Body of pancreas (tissue), 4 donors: ENCODE results near the gene PRPSAP1. TPM values are rescaled to one million over a fixed set of nuclear protein-coding genes. Genes with fewer than 3 reads are reported as not detected.
"Not testable (repeated sequence)": the region's sequence is repeated elsewhere in the genome, so short reads cannot be mapped to it uniquely, and the experiment has no call there.

Experiments used
- ATAC-seq: fragments of 150-250 bp; one replicate; pipeline ENCODE4 v1.9.1; 2016
- DNase-seq, 4 donors: peaks; one replicate each; pipeline ENCODE4 v3.0.0-alpha.2; 2019
- H3K27ac ChIP-seq, 4 donors: fragments of 200-600 bp; sonication (generic); 1 replicate in 3 of 4; 2 replicates in 1 of 4; pipeline versions ENCODE4 v1.5.1 to v1.6.1; 2016 to 2019; ENCODE audit warnings: mild to moderate bottlenecking in 1 of 4, mixed read lengths in 1 of 4, moderate library complexity in 1 of 4
- H3K27me3 ChIP-seq, 2 donors: fragments of 200-600 bp; sonication (generic); one replicate each; pipeline ENCODE4 v1.6.0; 2016; ENCODE audit warnings: mild to moderate bottlenecking in 1 of 2
- H3K36me3 ChIP-seq, 2 donors: fragments of 200-600 bp; sonication (generic); replicated peaks in 1 of 2; 2 replicates each; pipeline ENCODE4 v1.5.1; 2016; ENCODE audit warnings: low read depth in 2 of 2; ENCODE audit not compliant: insufficient read depth in 1 of 2
- H3K4me1 ChIP-seq: fragments of 200-600 bp; sonication (generic); one replicate; pipeline ENCODE4 v1.6.0; 2016
- H3K4me3 ChIP-seq, 2 donors: fragments of 200-600 bp; sonication (generic); 1 replicate in 1 of 2; 2 replicates in 1 of 2; pipeline ENCODE4 v1.5.1; 2016 to 2019
- H3K9me3 ChIP-seq, 3 donors: fragments of 200-600 bp; sonication (generic); 1 replicate in 2 of 3; 2 replicates in 1 of 3; pipeline ENCODE4 v1.5.1; 2016
- POLR2A ChIP-seq, 3 donors: fragments of 450-650 bp; IDR thresholded peaks; one replicate each; pipeline ENCODE4 v1.6.1; 2016; ENCODE audit warnings: antibody characterized with exemption in 3 of 3, mild to moderate bottlenecking in 2 of 3
- WGBS, 2 donors: methylation state at CpG; one replicate each; pipeline ENCODE4 v1.1.5; 2017; 5-methylcytosine and 5-hydroxymethylcytosine counted together
- intact Hi-C: fragments of 100-400 bp; cut with DNase I; formaldehyde crosslinking; loops from one replicate; pipeline ENCODE4 v1.15.1; 2023
- total RNA-seq, 2 donors: library from RNA; depleted of rRNA; stranded (reverse); fragments of >200 nt; gene quantifications; one replicate each; pipeline ENCODE4 v1.1.0, GENCODE V29; 2016
- TF ChIP-seq, protein P1 (sequence below), 7 experiments: fragments of 450-650 bp in 4 of 7; fragments of 200-600 bp in 3 of 7; sonication (generic) in 3 of 7; IDR thresholded peaks; one replicate each; pipeline ENCODE4 v1.5.1; 2016 to 2019; ENCODE audit warnings: antibody characterized with exemption in 7 of 7

The PRPSAP1 gene
- total RNA-seq, 2 donors from 2014 or later = 34.8 to 55.7 TPM

GRCh38 chr17:76366247-76366646 lies 12.5 kb upstream of the PRPSAP1 start:
- intact Hi-C loops = no loop called here
- ATAC-seq (no peak), DNase-seq (no peak)
- peaks cover 17% of the 10 kb centered on the region for H3K4me1 ChIP-seq
- no peaks in the 10 kb centered on the region for H3K9me3 ChIP-seq
- H3K27me3 ChIP-seq = no peaks in the 10 kb centered on the region
- TF ChIP-seq, protein P1, sequence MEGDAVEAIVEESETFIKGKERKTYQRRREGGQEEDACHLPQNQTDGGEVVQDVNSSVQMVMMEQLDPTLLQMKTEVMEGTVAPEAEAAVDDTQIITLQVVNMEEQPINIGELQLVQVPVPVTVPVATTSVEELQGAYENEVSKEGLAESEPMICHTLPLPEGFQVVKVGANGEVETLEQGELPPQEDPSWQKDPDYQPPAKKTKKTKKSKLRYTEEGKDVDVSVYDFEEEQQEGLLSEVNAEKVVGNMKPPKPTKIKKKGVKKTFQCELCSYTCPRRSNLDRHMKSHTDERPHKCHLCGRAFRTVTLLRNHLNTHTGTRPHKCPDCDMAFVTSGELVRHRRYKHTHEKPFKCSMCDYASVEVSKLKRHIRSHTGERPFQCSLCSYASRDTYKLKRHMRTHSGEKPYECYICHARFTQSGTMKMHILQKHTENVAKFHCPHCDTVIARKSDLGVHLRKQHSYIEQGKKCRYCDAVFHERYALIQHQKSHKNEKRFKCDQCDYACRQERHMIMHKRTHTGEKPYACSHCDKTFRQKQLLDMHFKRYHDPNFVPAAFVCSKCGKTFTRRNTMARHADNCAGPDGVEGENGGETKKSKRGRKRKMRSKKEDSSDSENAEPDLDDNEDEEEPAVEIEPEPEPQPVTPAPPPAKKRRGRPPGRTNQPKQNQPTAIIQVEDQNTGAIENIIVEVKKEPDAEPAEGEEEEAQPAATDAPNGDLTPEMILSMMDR (IDR thresholded peaks at IDR 0.05) = no peak
- no peak for TF ChIP-seq POLR2A (IDR thresholded peaks at IDR 0.05)
- H3K4me3 ChIP-seq = no peak overlapping the region
- no peaks in the 10 kb centered on the region for H3K36me3 ChIP-seq
- 81 to 83% methylated on average over 3 of the region's 3 CpGs for WGBS, 2 donors
- H3K27ac ChIP-seq = no peak overlapping the region

DNA sequence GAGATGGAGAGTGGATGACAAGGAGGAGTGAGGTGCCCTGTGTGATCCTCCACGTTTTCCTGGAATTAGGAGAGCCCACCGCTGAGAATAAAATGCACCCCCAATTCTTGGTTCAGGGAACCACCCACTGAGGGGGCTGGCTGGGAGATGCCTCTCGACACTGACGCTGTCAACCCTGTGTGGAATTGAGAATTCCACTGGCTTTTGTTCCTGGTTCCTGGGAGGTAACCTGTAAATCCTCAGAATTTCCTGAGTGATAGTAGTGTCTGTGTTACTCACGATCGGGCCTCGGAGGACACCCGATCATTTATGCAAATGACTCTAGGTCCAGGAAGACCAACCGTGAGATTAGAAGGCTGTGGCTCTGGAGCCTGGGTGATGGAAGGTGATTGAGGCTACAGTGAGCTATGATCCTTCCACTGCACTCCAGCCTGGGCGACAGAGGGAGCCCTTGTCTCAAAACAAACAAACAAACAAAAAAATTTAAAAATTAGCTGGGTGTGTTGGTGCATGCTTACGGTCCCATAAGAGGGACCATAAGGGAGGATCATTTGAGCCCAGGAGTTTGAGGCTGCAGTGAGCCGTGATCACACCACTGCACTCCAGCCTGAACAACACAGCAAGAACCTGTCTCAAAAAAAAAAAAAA lies 11.7 kb upstream of the PRPSAP1 start:
- no peak for TF ChIP-seq POLR2A (IDR thresholded peaks at IDR 0.05)
- TF ChIP-seq, protein P1 (IDR thresholded peaks at IDR 0.05) = peak in 3 of 7 experiments; percentile 14 to 27 (median 23)
- ATAC-seq (no peak), DNase-seq (peak in 1 of 4 donors; percentile 26)
- peaks cover 9% of the 10 kb centered on the region for H3K4me1 ChIP-seq
- H3K27me3 ChIP-seq = no peaks in the 10 kb centered on the region
- intact Hi-C loops = no loop called here
- WGBS, 2 donors = 47 to 67% methylated on average over 7 to 12 of the region's 12 CpGs
- no peak overlapping the region for H3K4me3 ChIP-seq
- H3K36me3 ChIP-seq = no peaks in the 10 kb centered on the region
- no peaks in the 10 kb centered on the region for H3K9me3 ChIP-seq
- no peak overlapping the region for H3K27ac ChIP-seq

DNA sequence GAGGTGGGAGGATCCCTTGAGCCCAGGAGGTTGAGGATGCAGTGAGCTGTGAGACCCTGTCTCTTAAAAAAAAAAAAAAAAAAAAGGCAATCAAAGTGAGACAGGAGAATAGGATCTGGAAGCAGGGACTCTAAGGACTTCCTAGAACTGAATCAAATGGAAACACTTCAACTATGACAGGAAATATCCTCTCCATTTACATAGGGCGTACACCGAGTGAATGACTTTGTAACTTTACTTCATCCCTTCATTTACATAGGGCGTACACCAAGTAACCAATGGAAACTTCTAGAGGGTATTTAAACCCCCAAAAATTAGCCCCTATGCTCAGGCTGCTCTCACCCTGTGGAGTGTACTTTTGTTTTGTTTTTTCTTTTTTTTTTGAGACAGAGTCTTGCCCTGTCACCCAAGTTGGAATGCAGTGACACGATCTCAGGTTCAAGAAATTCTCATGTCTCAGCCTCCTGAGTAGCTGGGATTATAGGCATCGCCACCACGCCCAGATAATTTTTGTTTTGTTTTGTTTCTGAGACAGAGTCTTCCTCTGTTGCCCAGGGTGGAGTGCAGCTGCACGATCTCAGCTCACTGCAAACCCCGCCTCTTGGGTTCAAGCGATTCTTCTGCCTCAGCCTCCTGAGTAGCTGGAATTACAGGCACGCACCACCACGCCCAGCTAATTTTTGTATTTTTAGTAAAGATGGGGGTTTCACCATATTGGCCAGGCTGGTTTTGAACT lies 9.6 kb upstream of the PRPSAP1 start:
- WGBS, 2 donors = 81 to 88% methylated on average over 11 of the region's 11 CpGs
- TF ChIP-seq, protein P1 (IDR thresholded peaks at IDR 0.05) = no peak
- TF ChIP-seq POLR2A (IDR thresholded peaks at IDR 0.05) = no peak
- no peak overlapping the region for H3K27ac ChIP-seq
- no peak for DNase-seq
- H3K4me3 ChIP-seq = no peak overlapping the region
- intact Hi-C loops = no loop called here
- no peaks in the 10 kb centered on the region for H3K27me3 ChIP-seq
- peaks cover 3% of the 10 kb centered on the region for H3K4me1 ChIP-seq
- ATAC-seq = no peak
- H3K36me3 ChIP-seq = no peaks in the 10 kb centered on the region
- no peaks in the 10 kb centered on the region for H3K9me3 ChIP-seq

DNA sequence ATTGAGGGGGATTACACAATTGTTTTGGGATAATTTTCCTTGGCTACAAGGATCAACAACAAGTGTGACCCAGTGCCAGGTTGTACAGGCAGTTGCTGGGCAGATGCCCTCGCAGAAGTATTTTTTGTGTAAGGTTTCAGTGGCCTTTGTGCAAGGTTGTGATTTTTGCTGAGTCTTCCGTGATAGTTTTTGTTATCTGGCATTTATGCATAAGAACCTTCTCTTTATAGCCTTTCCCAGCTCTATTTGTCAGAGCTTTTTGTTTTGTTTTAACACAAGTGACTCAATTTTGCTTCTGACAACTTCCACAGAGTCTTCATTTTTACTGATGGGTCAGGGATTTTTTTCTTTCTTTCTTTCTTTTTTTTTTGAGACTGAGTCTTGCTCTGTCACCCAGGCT lies 6.7 kb upstream of the PRPSAP1 start:
- no peaks in the 10 kb centered on the region for H3K36me3 ChIP-seq
- H3K27me3 ChIP-seq = no peaks in the 10 kb centered on the region
- TF ChIP-seq POLR2A (IDR thresholded peaks at IDR 0.05) = no peak
- TF ChIP-seq, protein P1 (IDR thresholded peaks at IDR 0.05) = no peak
- ATAC-seq (no peak), DNase-seq (no peak)
- no peak overlapping the region for H3K4me3 ChIP-seq
- 70 to 75% methylated on average over 2 of the region's 2 CpGs for WGBS, 2 donors
- H3K27ac ChIP-seq = no peak overlapping the region
- no peaks in the 10 kb centered on the region for H3K9me3 ChIP-seq
- H3K4me1 ChIP-seq = peaks cover 3% of the 10 kb centered on the region
- intact Hi-C loops = no loop called here

- H3K4me3 ChIP-seq, H3K9me3 ChIP-seq, H3K27me3 ChIP-seq, H3K27ac ChIP-seq, ATAC-seq, DNase-seq, H3K4me1 ChIP-seq, intact Hi-C loops, H3K36me3 ChIP-seq: not testable (repeated sequence)
- WGBS, 2 donors = 61 to 71% methylated on average over 6 of the region's 6 CpGs
These were observed 6.1 kb upstream of the PRPSAP1 start for GRCh38 chr17:76359776-76360175.
